ENCODE data around the gene PPIE. TPM values are rescaled to one million over a fixed set of nuclear protein-coding genes. Genes with fewer than 3 reads are reported as not detected.
"Not testable (repeated sequence)": the region's sequence is repeated elsewhere in the genome, so short reads cannot be mapped to it uniquely, and the experiment has no call there.

PPIE gene
- total RNA-seq, 2 donors from 2014 or later: 22.6 to 23.4 TPM

DNA sequence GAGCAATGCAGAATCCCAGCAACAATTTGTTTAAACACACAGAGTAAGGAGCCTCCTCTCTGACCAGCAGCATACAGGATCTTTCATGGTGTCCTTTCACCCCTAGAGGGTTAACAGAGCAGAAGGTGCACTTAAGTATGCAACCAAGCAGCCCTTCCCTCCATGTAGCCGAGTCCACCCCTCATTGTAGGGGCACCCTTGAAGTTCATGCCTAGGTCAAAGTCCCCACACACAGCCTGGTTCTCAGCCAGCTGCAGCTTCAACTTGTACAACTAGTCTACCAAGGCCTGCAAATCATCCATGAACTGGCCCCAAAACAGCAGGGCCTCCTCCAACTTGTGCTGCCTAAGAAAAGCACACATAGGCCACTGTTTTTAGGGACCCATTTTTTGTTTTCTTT lies 57.0 kb downstream of the PPIE start:
- no peak for DNase-seq (ENCODE audit: low spot score)
- Histone ChIP-seq H3K4me1 (peaks cover 0 to 5% of the 10 kb centered on the region in 2 donors), H3K27ac (no peak overlapping the region), H3K9me3 (no peaks in the 10 kb centered on the region), H3K36me3 (no peaks in the 10 kb centered on the region), H3K4me3 (no peak overlapping the region), H3K27me3 (no peaks in the 10 kb centered on the region)
- no peak for TF ChIP-seq CTCF (IDR thresholded peaks at IDR 0.05)

GRCh38 chr1:39798859-39799769 lies 60.4 kb downstream of the PPIE start:
- not testable (repeated sequence) for H3K36me3 ChIP-seq, H3K27me3 ChIP-seq, H3K4me1 ChIP-seq, H3K27ac ChIP-seq, H3K9me3 ChIP-seq
- peak overlapping the region in 1 of 2 donors; percentile 21 for H3K4me3 ChIP-seq
- peak; percentile 79 for DNase-seq (ENCODE audit: low spot score)

- H3K27ac ChIP-seq: no peak overlapping the region
- H3K4me3 ChIP-seq: peak overlapping the region in 1 of 2 donors; percentile 21
Measured at GRCh38 chr1:39799770-39800470, 61.2 kb downstream of the PPIE start.

GRCh38 chr1:39800471-39800835 lies 61.8 kb downstream of the PPIE start:
- TF ChIP-seq CTCF (IDR thresholded peaks at IDR 0.05): no peak
- H3K36me3 ChIP-seq: no peaks in the 10 kb centered on the region
- H3K9me3 ChIP-seq: peaks cover 0 to 6% of the 10 kb centered on the region in 2 donors
- no peak overlapping the region for H3K4me3 ChIP-seq
- no peaks in the 10 kb centered on the region for H3K27me3 ChIP-seq
- no peak overlapping the region for H3K27ac ChIP-seq
- H3K4me1 ChIP-seq: peaks cover 0 to 5% of the 10 kb centered on the region in 2 donors
- no peak for DNase-seq (ENCODE audit: low spot score)

More at GRCh38 chr1:39799770-39800470, 61.2 kb downstream of the PPIE start:
- peak; percentile 62 for DNase-seq (ENCODE audit: low spot score)
- TF ChIP-seq CTCF (IDR thresholded peaks at IDR 0.05): peak; percentile 61 to 75
- no peaks in the 10 kb centered on the region for H3K36me3 ChIP-seq
- H3K4me1 ChIP-seq: peaks cover 0 to 5% of the 10 kb centered on the region in 2 donors
- H3K9me3 ChIP-seq: peaks cover 0 to under 1% of the 10 kb centered on the region in 2 donors
- no peaks in the 10 kb centered on the region for H3K27me3 ChIP-seq

DNA sequence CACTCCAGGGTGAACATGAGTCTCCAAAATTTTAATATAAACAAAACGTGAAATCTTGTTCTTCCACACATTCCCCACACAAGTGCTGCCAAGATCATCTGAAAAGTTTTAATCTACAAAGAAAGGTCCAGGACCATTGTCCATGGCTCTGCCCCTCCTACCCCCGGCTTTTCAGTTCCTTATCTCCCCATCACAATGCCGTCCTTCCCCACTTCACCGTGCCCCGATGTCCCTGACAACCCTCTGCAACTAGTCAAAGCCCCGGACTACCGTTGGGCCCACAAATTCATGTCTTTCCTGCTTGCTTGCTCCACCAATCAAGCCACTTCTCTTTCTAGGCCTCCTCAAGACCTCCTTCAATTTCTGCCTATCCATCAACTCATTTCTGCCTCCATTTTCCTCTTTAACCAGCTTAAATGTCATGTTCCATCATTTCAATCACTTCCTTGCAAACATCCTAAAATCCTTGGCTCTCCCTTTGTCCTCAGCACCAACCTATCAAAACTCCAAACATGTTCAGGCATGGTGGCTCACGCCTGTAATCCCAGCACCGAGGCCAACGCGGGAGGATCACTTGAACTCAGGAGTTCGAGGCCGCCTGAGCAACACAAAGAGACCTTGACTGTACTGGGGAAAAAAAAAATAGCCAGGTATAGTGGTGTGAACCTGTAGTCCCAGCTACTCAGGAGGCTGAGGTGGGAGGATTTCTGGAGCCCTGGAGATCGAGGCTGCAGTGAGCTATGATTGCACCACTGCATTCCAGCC lies 64.0 kb downstream of the PPIE start:
- Histone ChIP-seq H3K27ac (no peak overlapping the region), H3K9me3 (peaks cover 0 to 11% of the 10 kb centered on the region in 2 donors), H3K36me3 (no peaks in the 10 kb centered on the region), H3K4me3 (no peak overlapping the region), H3K4me1 (peaks cover 0 to 5% of the 10 kb centered on the region in 2 donors), H3K27me3 (no peaks in the 10 kb centered on the region)
- DNase-seq (ENCODE audit: low spot score): no peak
- TF ChIP-seq CTCF (IDR thresholded peaks at IDR 0.05): no peak
